GM23338 (cell line): Measurements from ENCODE around the gene TMEM132D. TPM values are rescaled to one million over a fixed set of nuclear protein-coding genes. Genes with fewer than 3 reads are reported as not detected.

Experiments
- ATAC-seq: fragments of 200-7000 bp; cut with Tn5 transposase; 3 replicates; pipeline ENCODE4 v1.9.1; 2020
- DNase-seq: peaks from one replicate; pipeline ENCODE4 v3.0.0-alpha.2; 2015; ENCODE audit warnings: low spot score
- H2AFZ ChIP-seq: fragments of 200-600 bp; sonication (generic); 2 replicates; pipeline ENCODE4 v1.8.0; 2016; ENCODE audit warnings: antibody characterized with exemption, mild to moderate bottlenecking, moderate library complexity
- H3F3A ChIP-seq: fragments of 200-600 bp; sonication (generic); replicated peaks from 2 replicates; pipeline ENCODE4 v1.8.0; 2017; ENCODE audit warnings: antibody characterized with exemption, mixed run types, low read depth
- H3K27ac ChIP-seq: fragments of 200-600 bp; sonication (generic); 2 replicates; pipeline ENCODE4 v1.6.1; 2016; ENCODE audit warnings: low read depth
- H3K27me3 ChIP-seq: fragments of 200-600 bp; sonication (generic); 2 replicates; pipeline ENCODE4 v1.8.0; 2016; ENCODE audit warnings: mild to moderate bottlenecking, mixed run types, moderate library complexity; ENCODE audit not compliant: insufficient read depth
- H3K36me3 ChIP-seq: fragments of 200-600 bp; sonication (generic); 2 replicates; pipeline ENCODE4 v1.8.0; 2016; ENCODE audit warnings: mild to moderate bottlenecking; ENCODE audit not compliant: insufficient read depth
- H3K4me1 ChIP-seq: fragments of 200-600 bp; sonication (generic); 2 replicates; pipeline ENCODE4 v1.8.0; 2016; ENCODE audit warnings: mild to moderate bottlenecking, moderate library complexity; ENCODE audit not compliant: insufficient read depth
- H3K4me2 ChIP-seq: fragments of 200-600 bp; sonication (generic); 2 replicates; pipeline ENCODE4 v1.7.1; 2017; ENCODE audit warnings: mixed run types
- H3K4me3 ChIP-seq: fragments of 200-600 bp; sonication (generic); 2 replicates; pipeline ENCODE4 v1.6.1; 2016; ENCODE audit warnings: mixed run types
- H3K79me2 ChIP-seq: fragments of 200-600 bp; sonication (generic); replicated peaks from 2 replicates; pipeline ENCODE4 v1.8.0; 2017; ENCODE audit warnings: mild to moderate bottlenecking; ENCODE audit not compliant: insufficient read depth
- H3K9me2 ChIP-seq: fragments of 200-600 bp; sonication (generic); 2 replicates; pipeline ENCODE4 v1.8.0; 2017; ENCODE audit not compliant: insufficient read depth
- H4K20me1 ChIP-seq: fragments of 200-600 bp; sonication (generic); replicated peaks from 2 replicates; pipeline ENCODE4 v1.8.0; 2017; ENCODE audit warnings: mild to moderate bottlenecking; ENCODE audit not compliant: insufficient read depth
- H3K27ac Mint-ChIP-seq: 2 replicates; pipeline ENCODE4 v1.8.0; 2020; ENCODE audit warnings: inconsistent platforms, mild to moderate bottlenecking, moderate library complexity, mixed read lengths
- H3K27me3 Mint-ChIP-seq: 3 replicates; pipeline ENCODE4 v1.8.0; 2022; ENCODE audit warnings: low read depth, mild to moderate bottlenecking, moderate library complexity, mixed read lengths, inconsistent platforms; ENCODE audit not compliant: insufficient read depth, poor library complexity
- H3K36me3 Mint-ChIP-seq: 3 replicates; pipeline ENCODE4 v1.8.0; 2021; ENCODE audit warnings: low read depth, mild to moderate bottlenecking, inconsistent platforms, moderate library complexity, mixed read lengths
- H3K4me1 Mint-ChIP-seq: 3 replicates; pipeline ENCODE4 v1.8.0; 2020; ENCODE audit warnings: mild to moderate bottlenecking, inconsistent platforms, mixed read lengths
- H3K4me3 Mint-ChIP-seq: 3 replicates; pipeline ENCODE4 v1.8.0; 2021; ENCODE audit warnings: moderate library complexity, mild to moderate bottlenecking, inconsistent platforms, mixed read lengths
- H3K9me3 Mint-ChIP-seq: 3 replicates; pipeline ENCODE4 v1.8.0; 2020; ENCODE audit warnings: moderate library complexity, mild to moderate bottlenecking, inconsistent platforms, mixed read lengths
- CREB1 ChIP-seq: fragments of 250-450 bp; sonication (Bioruptor Pico); IDR thresholded peaks from 2 replicates; pipeline ENCODE4 v1.5.0; 2020; ENCODE audit warnings: low read depth, mild to moderate bottlenecking, moderate library complexity
- CTCF ChIP-seq, 2 experiments: fragments of 200-600 bp in 1 of 2; sonication (generic) in 1 of 2; conservative IDR thresholded peaks; 2 replicates each; pipeline versions ENCODE4 v1.5.1 to v1.6.1; 2016 to 2017; ENCODE audit warnings: antibody characterized with exemption in 2 of 2, low read depth in 2 of 2, mild to moderate bottlenecking in 2 of 2, moderate library complexity in 1 of 2
- EZH2 ChIP-seq: fragments of 200-600 bp; sonication (generic); IDR thresholded peaks from one replicate; pipeline ENCODE4 v1.8.0; 2017; ENCODE audit warnings: antibody characterized with exemption, mild to moderate bottlenecking, low read depth; ENCODE audit not compliant: unreplicated experiment
- EZH2phosphoT487 ChIP-seq: fragments of 200-600 bp; sonication (generic); IDR thresholded peaks from one replicate; pipeline ENCODE4 v1.8.1; 2018; ENCODE audit warnings: antibody characterized with exemption; ENCODE audit not compliant: unreplicated experiment
- JUNB ChIP-seq: IDR thresholded peaks from one replicate; pipeline ENCODE4 v1.6.1; 2016; ENCODE audit warnings: antibody characterized with exemption; ENCODE audit not compliant: unreplicated experiment
- NANOG ChIP-seq: IDR thresholded peaks from 2 replicates; pipeline ENCODE4 v1.6.1; 2016; ENCODE audit warnings: antibody characterized with exemption, borderline replicate concordance
- POLR2AphosphoS5 ChIP-seq: IDR thresholded peaks from 2 replicates; pipeline ENCODE4 v1.6.1; 2016; ENCODE audit warnings: antibody characterized with exemption, low read depth
- STAT1 ChIP-seq: IDR thresholded peaks from one replicate; pipeline ENCODE4 v1.6.1; 2016; ENCODE audit warnings: antibody characterized with exemption; ENCODE audit not compliant: unreplicated experiment
- ZNF114 ChIP-seq: fragments of 250-450 bp; sonication (Bioruptor Pico); IDR thresholded peaks from 2 replicates; pipeline ENCODE4 v1.5.0; 2020; ENCODE audit warnings: mild to moderate bottlenecking, moderate library complexity
- ZNF331 ChIP-seq: fragments of 250-450 bp; sonication (Bioruptor Pico); IDR thresholded peaks from 2 replicates; pipeline ENCODE4 v1.5.0; 2020; ENCODE audit warnings: low read depth, mild to moderate bottlenecking, moderate library complexity
- polyA plus RNA-seq: library from polyadenylated mRNA; unstranded; fragments of >200 nt; fragmentation: Nextera tagmentation; extraction: Ambion mirVana; gene quantifications from 2 replicates; pipeline ENCODE4 v1.2.1, GENCODE V29; 2016
- total RNA-seq: library from RNA; depleted of rRNA; stranded (reverse); fragments of >200 nt; shearing (Covaris generic); gene quantifications from 2 replicates; pipeline ENCODE4 v1.2.3, GENCODE V29; 2014
- TF ChIP-seq, protein P1 (sequence below): IDR thresholded peaks from one replicate; pipeline ENCODE4 v1.6.1; 2018; ENCODE audit warnings: antibody characterized with exemption; ENCODE audit not compliant: unreplicated experiment
- TF ChIP-seq, protein P2 (sequence below): fragments of 250-450 bp; sonication (Bioruptor Pico); IDR thresholded peaks from 2 replicates; pipeline ENCODE4 v1.5.0; 2020; ENCODE audit warnings: mild to moderate bottlenecking, moderate library complexity
- TF ChIP-seq, protein P3 (sequence below): IDR thresholded peaks from 2 replicates; pipeline ENCODE4 v1.6.1; 2016; ENCODE audit warnings: antibody characterized with exemption

Gene TMEM132D
- total and polyA plus RNA-seq, 2 experiments from 2014 or later = 0.44 to 5.3 TPM

- no peak overlapping the region for H2AFZ ChIP-seq
- H3K4me1 ChIP-seq = no peaks in the 10 kb centered on the region
- no peaks in the 10 kb centered on the region for H3K27me3 Mint-ChIP-seq
- H3K36me3 Mint-ChIP-seq = peaks cover 45% of the 10 kb centered on the region
- H3K27ac ChIP-seq = no peak overlapping the region
- H3K4me2 ChIP-seq = no peak overlapping the region
- DNase-seq (no peak), ATAC-seq (no peak)
- no peak for TF ChIP-seq JUNB
- no peak for TF ChIP-seq NANOG
- no peak for TF ChIP-seq STAT1
- TF ChIP-seq ZNF331 (CRISPR knock-in tag) = no peak
- no peak for TF ChIP-seq CREB1 (CRISPR knock-in tag)
- TF ChIP-seq, protein P1, sequence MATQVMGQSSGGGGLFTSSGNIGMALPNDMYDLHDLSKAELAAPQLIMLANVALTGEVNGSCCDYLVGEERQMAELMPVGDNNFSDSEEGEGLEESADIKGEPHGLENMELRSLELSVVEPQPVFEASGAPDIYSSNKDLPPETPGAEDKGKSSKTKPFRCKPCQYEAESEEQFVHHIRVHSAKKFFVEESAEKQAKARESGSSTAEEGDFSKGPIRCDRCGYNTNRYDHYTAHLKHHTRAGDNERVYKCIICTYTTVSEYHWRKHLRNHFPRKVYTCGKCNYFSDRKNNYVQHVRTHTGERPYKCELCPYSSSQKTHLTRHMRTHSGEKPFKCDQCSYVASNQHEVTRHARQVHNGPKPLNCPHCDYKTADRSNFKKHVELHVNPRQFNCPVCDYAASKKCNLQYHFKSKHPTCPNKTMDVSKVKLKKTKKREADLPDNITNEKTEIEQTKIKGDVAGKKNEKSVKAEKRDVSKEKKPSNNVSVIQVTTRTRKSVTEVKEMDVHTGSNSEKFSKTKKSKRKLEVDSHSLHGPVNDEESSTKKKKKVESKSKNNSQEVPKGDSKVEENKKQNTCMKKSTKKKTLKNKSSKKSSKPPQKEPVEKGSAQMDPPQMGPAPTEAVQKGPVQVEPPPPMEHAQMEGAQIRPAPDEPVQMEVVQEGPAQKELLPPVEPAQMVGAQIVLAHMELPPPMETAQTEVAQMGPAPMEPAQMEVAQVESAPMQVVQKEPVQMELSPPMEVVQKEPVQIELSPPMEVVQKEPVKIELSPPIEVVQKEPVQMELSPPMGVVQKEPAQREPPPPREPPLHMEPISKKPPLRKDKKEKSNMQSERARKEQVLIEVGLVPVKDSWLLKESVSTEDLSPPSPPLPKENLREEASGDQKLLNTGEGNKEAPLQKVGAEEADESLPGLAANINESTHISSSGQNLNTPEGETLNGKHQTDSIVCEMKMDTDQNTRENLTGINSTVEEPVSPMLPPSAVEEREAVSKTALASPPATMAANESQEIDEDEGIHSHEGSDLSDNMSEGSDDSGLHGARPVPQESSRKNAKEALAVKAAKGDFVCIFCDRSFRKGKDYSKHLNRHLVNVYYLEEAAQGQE = no peak
- TF ChIP-seq, protein P2, sequence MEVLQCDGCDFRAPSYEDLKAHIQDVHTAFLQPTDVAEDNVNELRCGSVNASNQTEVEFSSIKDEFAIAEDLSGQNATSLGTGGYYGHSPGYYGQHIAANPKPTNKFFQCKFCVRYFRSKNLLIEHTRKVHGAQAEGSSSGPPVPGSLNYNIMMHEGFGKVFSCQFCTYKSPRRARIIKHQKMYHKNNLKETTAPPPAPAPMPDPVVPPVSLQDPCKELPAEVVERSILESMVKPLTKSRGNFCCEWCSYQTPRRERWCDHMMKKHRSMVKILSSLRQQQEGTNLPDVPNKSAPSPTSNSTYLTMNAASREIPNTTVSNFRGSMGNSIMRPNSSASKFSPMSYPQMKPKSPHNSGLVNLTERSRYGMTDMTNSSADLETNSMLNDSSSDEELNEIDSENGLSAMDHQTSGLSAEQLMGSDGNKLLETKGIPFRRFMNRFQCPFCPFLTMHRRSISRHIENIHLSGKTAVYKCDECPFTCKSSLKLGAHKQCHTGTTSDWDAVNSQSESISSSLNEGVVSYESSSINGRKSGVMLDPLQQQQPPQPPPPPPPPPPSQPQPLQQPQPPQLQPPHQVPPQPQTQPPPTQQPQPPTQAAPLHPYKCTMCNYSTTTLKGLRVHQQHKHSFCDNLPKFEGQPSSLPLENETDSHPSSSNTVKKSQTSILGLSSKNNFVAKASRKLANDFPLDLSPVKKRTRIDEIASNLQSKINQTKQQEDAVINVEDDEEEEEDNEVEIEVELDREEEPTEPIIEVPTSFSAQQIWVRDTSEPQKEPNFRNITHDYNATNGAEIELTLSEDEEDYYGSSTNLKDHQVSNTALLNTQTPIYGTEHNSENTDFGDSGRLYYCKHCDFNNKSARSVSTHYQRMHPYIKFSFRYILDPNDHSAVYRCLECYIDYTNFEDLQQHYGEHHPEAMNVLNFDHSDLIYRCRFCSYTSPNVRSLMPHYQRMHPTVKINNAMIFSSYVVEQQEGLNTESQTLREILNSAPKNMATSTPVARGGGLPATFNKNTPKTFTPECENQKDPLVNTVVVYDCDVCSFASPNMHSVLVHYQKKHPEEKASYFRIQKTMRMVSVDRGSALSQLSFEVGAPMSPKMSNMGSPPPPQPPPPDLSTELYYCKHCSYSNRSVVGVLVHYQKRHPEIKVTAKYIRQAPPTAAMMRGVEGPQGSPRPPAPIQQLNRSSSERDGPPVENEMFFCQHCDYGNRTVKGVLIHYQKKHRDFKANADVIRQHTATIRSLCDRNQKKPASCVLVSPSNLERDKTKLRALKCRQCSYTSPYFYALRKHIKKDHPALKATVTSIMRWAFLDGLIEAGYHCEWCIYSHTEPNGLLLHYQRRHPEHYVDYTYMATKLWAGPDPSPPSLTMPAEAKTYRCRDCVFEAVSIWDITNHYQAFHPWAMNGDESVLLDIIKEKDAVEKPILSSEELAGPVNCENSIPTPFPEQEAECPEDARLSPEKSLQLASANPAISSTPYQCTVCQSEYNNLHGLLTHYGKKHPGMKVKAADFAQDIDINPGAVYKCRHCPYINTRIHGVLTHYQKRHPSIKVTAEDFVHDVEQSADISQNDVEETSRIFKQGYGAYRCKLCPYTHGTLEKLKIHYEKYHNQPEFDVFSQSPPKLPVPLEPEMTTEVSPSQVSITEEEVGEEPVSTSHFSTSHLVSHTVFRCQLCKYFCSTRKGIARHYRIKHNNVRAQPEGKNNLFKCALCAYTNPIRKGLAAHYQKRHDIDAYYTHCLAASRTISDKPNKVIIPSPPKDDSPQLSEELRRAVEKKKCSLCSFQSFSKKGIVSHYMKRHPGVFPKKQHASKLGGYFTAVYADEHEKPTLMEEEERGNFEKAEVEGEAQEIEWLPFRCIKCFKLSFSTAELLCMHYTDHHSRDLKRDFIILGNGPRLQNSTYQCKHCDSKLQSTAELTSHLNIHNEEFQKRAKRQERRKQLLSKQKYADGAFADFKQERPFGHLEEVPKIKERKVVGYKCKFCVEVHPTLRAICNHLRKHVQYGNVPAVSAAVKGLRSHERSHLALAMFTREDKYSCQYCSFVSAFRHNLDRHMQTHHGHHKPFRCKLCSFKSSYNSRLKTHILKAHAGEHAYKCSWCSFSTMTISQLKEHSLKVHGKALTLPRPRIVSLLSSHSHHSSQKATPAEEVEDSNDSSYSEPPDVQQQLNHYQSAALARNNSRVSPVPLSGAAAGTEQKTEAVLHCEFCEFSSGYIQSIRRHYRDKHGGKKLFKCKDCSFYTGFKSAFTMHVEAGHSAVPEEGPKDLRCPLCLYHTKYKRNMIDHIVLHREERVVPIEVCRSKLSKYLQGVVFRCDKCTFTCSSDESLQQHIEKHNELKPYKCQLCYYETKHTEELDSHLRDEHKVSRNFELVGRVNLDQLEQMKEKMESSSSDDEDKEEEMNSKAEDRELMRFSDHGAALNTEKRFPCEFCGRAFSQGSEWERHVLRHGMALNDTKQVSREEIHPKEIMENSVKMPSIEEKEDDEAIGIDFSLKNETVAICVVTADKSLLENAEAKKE (CRISPR knock-in tag) = no peak
- no peak for TF ChIP-seq POLR2AphosphoS5
- no peak for TF ChIP-seq ZNF114 (CRISPR knock-in tag)
- TF ChIP-seq, protein P3, sequence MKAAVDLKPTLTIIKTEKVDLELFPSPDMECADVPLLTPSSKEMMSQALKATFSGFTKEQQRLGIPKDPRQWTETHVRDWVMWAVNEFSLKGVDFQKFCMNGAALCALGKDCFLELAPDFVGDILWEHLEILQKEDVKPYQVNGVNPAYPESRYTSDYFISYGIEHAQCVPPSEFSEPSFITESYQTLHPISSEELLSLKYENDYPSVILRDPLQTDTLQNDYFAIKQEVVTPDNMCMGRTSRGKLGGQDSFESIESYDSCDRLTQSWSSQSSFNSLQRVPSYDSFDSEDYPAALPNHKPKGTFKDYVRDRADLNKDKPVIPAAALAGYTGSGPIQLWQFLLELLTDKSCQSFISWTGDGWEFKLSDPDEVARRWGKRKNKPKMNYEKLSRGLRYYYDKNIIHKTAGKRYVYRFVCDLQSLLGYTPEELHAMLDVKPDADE = no peak
- TF ChIP-seq CTCF (conservative IDR thresholded peaks at IDR 0.05; ENCODE audit: low read depth in 2 of 2) = no peak
- no peak for TF ChIP-seq EZH2phosphoT487
- TF ChIP-seq EZH2 = no peak
- H3K9me2 ChIP-seq = no peaks in the 10 kb centered on the region
- no peaks in the 10 kb centered on the region for H4K20me1 ChIP-seq
- H3K79me2 ChIP-seq = no peaks in the 10 kb centered on the region
- H3K4me1 Mint-ChIP-seq = no peaks in the 10 kb centered on the region
- H3K36me3 ChIP-seq = no peaks in the 10 kb centered on the region
- no peak overlapping the region for H3K4me3 ChIP-seq
- peaks cover 95% of the 10 kb centered on the region for H3K9me3 Mint-ChIP-seq
- H3K27me3 ChIP-seq = no peaks in the 10 kb centered on the region
- no peak overlapping the region for H3K4me3 Mint-ChIP-seq
- H3K27ac Mint-ChIP-seq = no peak overlapping the region
- no peaks in the 10 kb centered on the region for H3F3A ChIP-seq
These were observed 231.7 kb downstream of the TMEM132D start for GRCh38 chr12:129672110-129672509.
